Measurements from ENCODE around the gene UBALD1.
A peak's percentile ranks its signal among the peaks of the same experiment; 100 is the strongest.
"Not testable (repeated sequence)": the region's sequence is repeated elsewhere in the genome, so short reads cannot be mapped to it uniquely, and the experiment has no call there.

UBALD1 gene

DNA sequence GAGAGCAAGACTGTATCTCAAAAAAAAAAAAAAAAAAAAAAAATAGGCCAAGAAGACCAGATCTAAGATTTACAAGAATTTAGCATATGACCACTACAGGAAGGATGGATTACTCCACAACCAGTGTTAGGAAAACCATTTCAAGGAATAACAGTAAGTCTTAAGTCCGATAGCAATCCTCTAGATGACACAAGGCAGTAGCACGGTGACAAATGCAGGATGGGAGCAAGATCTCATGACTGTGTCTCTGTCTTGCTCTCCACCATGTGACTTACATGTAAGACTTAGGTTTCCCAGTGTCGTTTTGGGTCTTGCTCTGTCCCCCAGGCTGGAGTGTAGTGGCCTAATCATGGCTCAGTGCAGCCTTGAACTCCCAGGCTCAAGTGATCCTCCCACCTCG, 30.8 kb downstream of the UBALD1 start:
- CTCF ChIA-PET: no interaction called here
- H3K27ac ChIP-seq: no peak overlapping the region
- TF ChIP-seq, protein P1, sequence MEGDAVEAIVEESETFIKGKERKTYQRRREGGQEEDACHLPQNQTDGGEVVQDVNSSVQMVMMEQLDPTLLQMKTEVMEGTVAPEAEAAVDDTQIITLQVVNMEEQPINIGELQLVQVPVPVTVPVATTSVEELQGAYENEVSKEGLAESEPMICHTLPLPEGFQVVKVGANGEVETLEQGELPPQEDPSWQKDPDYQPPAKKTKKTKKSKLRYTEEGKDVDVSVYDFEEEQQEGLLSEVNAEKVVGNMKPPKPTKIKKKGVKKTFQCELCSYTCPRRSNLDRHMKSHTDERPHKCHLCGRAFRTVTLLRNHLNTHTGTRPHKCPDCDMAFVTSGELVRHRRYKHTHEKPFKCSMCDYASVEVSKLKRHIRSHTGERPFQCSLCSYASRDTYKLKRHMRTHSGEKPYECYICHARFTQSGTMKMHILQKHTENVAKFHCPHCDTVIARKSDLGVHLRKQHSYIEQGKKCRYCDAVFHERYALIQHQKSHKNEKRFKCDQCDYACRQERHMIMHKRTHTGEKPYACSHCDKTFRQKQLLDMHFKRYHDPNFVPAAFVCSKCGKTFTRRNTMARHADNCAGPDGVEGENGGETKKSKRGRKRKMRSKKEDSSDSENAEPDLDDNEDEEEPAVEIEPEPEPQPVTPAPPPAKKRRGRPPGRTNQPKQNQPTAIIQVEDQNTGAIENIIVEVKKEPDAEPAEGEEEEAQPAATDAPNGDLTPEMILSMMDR (conservative IDR thresholded peaks at IDR 0.05; ENCODE audit: low read depth): no peak
- POLR2A ChIA-PET (ENCODE audit: low non-redundant PET): no interaction called here
- DNase-seq (ENCODE audit: low spot score): no peak

DNA sequence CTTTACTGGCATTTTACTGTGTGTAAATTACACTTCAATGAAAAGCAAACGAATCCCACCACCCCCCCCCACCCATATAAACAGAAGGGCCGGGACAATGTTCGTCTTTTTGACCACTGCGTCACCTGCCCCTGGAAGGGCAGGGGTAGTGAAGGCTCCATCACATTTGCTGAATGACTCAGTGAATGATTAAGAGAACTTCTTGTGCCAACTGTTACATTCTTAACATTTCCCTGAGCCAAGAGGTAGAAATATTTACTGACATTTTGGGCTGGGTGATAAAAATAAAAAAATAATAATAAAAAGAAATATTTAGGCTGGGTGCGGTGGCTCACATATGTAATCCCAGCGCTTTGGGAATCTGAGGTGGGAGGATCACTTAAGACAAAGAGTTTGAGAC, 34.4 kb downstream of the UBALD1 start:
- peak overlapping the region; percentile 78 for H3K27ac ChIP-seq
- ChIA-PET CTCF (interaction anchor here (1.2 kb wide), 1 partner anchor 74 kb away, joined by 5 read pairs; no protein-coding TSS in a partner anchor), POLR2A (ENCODE audit: low non-redundant PET) (no interaction called here)
- TF ChIP-seq, protein P1 (conservative IDR thresholded peaks at IDR 0.05; ENCODE audit: low read depth): no peak
- peak; percentile 68 for DNase-seq (ENCODE audit: low spot score)

DNA sequence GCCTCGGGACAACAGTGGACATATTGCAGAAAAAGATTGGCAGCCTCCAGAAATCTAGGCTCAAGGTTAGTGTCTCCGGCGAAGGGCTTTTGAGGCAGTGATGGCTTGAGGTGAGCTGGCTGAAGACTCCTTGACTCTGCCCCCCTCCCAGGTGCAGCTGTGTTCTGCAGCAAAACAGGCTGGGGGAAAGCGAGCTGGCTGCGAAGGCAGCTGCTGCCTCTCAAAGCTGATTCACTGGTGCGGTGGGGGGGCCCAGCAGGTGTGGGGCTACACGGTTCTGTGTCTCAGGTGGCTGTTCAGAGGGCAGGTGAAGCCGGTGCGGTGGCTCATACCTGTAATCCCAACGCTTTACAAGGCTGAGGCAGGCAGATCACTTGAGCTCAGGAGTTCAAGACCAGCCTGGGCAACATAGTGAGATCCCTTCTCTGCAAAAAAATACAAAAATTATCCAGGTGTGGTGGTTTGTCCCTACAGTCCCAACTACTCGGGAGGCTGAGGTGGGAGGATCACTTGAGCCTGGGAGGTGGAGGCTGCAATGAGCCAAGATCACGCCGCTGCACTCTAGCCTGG, 35.6 kb downstream of the UBALD1 start:
- CTCF ChIA-PET: no interaction called here

DNA sequence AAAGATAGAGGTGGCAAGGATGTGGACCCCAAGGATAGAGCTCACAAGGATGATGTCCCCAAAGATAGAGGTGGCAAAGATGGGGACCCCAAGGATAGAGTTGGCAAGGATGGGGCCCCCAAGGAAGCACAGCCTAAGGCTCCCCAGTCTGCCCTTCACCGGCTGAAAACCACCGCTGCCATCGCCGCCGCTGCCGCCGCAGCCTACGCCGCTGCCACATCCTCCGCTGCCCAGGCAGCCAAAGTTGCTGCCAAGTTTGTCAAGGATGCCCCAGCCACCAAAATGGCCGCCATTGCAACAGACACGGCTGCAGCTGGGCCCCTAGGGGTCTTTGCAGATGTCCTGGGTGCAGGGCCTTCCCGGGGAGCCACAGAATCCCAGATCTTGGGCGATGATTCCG, 38.7 kb downstream of the UBALD1 start:
- DNase-seq (ENCODE audit: low spot score): no peak
- POLR2A ChIA-PET (ENCODE audit: low non-redundant PET): no interaction called here
- TF ChIP-seq, protein P1 (conservative IDR thresholded peaks at IDR 0.05; ENCODE audit: low read depth): no peak
- no peak overlapping the region for H3K27ac ChIP-seq
- CTCF ChIA-PET: interaction anchor here (0.7 kb wide), 1 partner anchor 23 kb away, joined by 8 read pairs; no protein-coding TSS in a partner anchor

More for the DNA sequence above, 35.6 kb downstream of the UBALD1 start:
- POLR2A ChIA-PET (ENCODE audit: low non-redundant PET): no interaction called here
- no peak for DNase-seq (ENCODE audit: low spot score)
- peak overlapping the region; percentile 25; the same call in 1 of the 2 replicates for H3K27ac ChIP-seq
- TF ChIP-seq, protein P1 (conservative IDR thresholded peaks at IDR 0.05; ENCODE audit: low read depth): no peak

DNA sequence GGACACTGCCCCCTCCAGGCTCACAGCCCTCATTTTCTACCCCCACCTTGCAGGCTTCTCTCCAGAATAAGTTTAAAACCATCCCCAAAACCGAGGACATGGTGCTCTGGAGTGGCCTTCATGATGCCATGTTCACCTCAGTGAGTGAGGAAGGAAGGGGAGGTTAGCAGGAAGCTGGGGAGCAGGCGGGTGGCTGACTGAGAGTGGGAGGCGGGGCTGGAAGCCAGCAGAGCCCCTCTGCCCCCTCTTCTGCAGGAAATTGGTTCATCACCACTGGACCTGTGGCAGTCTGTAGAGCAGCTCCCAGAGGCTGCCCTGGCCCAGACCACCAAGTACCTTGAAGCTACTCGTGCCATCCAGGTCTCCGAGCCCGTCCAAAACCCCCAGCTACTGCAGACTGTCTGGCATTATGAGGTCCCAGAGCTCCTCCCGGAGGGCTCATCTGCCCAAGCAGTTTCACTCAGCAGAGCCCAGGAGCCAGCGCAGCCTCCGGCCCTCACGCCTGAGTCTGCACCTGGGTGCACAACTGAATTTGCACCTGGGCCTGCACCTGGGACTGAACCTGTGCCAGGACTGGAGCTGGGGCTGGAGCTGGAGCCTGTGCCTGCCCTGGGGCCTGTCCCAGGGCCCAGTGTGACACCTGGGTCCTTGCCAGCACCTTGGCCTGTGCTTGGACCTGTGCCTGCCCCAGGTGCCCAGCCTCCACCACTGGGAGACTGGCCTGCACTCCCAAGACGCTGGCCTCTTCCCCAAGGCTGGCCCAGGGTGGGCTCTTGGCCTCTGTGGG, 39.6 kb downstream of the UBALD1 start:
- ChIA-PET POLR2A (ENCODE audit: low non-redundant PET) (no interaction called here), CTCF (interaction anchor here (0.6 to 0.7 kb wide), 2 partner anchors 11 to 24 kb away, joined by 3 to 8 read pairs; no protein-coding TSS in a partner anchor)
- DNase-seq (ENCODE audit: low spot score): no peak
- TF ChIP-seq, protein P1 (conservative IDR thresholded peaks at IDR 0.05; ENCODE audit: low read depth): no peak
- H3K27ac ChIP-seq: no peak overlapping the region

DNA sequence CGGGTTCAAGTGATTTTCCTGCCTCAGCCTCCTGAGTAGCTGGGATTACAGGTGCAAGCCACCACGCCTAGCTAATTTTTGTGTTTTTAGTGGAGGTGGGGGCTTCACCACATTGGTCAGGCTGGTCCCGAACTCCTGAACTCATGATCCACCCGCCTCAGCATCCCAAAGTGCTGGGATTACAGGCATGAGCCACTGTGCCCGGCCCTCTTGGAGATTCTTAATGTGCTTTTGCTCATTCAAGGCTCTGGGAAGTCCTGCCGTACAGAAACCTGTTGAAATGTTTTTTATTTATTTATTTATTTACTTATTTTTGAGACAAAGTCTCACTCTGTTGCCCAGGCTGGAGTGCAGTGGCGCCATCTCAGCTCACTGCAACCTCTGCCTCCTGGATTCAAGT, 40.8 kb downstream of the UBALD1 start:
- DNase-seq (ENCODE audit: low spot score); H3K27ac ChIP-seq; POLR2A ChIA-PET (ENCODE audit: low non-redundant PET): not testable (repeated sequence)
- CTCF ChIA-PET: interaction anchor here (0.7 kb wide), 1 partner anchor 12 kb away, joined by 3 read pairs; no protein-coding TSS in a partner anchor

DNA sequence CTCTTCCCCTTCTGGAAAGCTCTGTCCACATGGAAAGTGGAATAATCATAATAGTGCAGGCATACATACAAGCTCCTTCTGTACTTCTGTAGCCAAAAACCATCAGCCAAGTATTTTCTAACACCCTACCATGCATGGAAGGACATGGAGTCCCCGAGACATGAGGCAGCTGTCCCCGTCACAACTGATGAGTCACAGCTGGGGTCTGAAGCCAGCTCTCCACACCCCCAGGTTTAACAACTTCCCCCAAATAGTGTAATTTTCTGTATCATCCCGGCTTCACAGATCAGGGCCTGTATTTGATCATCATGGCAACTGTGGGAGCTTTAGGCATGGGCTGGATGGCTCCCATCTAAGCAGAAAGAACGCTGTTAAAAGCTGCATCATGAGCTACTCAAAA, 42.0 kb downstream of the UBALD1 start:
- CTCF ChIA-PET: interaction anchor here (0.6 to 1.1 kb wide), 3 partner anchors 13 to 23 kb away, joined by 3 to 5 read pairs (median 3); no protein-coding TSS in a partner anchor
- H3K27ac ChIP-seq: no peak overlapping the region
- TF ChIP-seq, protein P1 (conservative IDR thresholded peaks at IDR 0.05; ENCODE audit: low read depth): no peak
- no peak for DNase-seq (ENCODE audit: low spot score)
- POLR2A ChIA-PET (ENCODE audit: low non-redundant PET): no interaction called here

All from RWPE1 (cell line).